Upper lobe of left lung (tissue), 6 donors: ENCODE results near the gene FKBP9. TPM values are rescaled to one million over a fixed set of nuclear protein-coding genes. Genes with fewer than 3 reads are reported as not detected.

Experiments
- ATAC-seq, 2 donors: fragments of 200-7000 bp; cut with Tn5 transposase; one replicate each; pipeline ENCODE4 v1.9.1; 2022; ENCODE audit warnings: mild to moderate bottlenecking in 2 of 2, moderate library complexity in 2 of 2; ENCODE audit not compliant: low FRiP score in 2 of 2
- DNase-seq, 2 donors: peaks; one replicate each; pipeline ENCODE4 v3.0.0-alpha.2; 2019 to 2020
- H3K27ac ChIP-seq, 4 donors: fragments of 200-600 bp; sonication (generic); one replicate each; pipeline ENCODE4 v1.5.1; 2016 to 2019
- H3K27me3 ChIP-seq, 4 donors: fragments of 200-600 bp; sonication (generic); one replicate each; pipeline ENCODE4 v1.5.1; 2017 to 2019
- H3K36me3 ChIP-seq, 4 donors: fragments of 200-600 bp; sonication (generic); one replicate each; pipeline ENCODE4 v1.5.1; 2016 to 2019
- H3K4me1 ChIP-seq, 4 donors: fragments of 200-600 bp; sonication (generic); one replicate each; pipeline ENCODE4 v1.5.1; 2018 to 2019
- H3K4me3 ChIP-seq, 4 donors: fragments of 200-600 bp; sonication (generic); one replicate each; pipeline ENCODE4 v1.5.1; 2017 to 2019; ENCODE audit warnings: mild to moderate bottlenecking in 2 of 4, moderate library complexity in 1 of 4
- H3K9me3 ChIP-seq, 4 donors: fragments of 200-600 bp; sonication (generic); one replicate each; pipeline ENCODE4 v1.5.1; 2018 to 2019
- CTCF ChIP-seq, 6 experiments: fragments of 450-650 bp in 4 of 6; fragments of 200-600 bp in 2 of 6; sonication (generic) in 2 of 6; IDR thresholded peaks; one replicate each; pipeline ENCODE4 v1.5.1; 2016 to 2019; ENCODE audit warnings: antibody characterized with exemption in 6 of 6
- EP300 ChIP-seq, 4 donors: sonication (generic); formaldehyde crosslinking; IDR thresholded peaks; one replicate each; pipeline ENCODE4 v1.5.1; 2017; ENCODE audit warnings: antibody characterized with exemption in 4 of 4, control low read depth in 2 of 4
- POLR2A ChIP-seq, 4 donors: fragments of 450-650 bp; IDR thresholded peaks; one replicate each; pipeline ENCODE4 v1.5.1; 2016 to 2017; ENCODE audit warnings: antibody characterized with exemption in 4 of 4, mild to moderate bottlenecking in 2 of 4
- POLR2AphosphoS5 ChIP-seq, 2 donors: sonication (generic); formaldehyde crosslinking; IDR thresholded peaks; one replicate each; pipeline ENCODE4 v1.5.1; 2017; ENCODE audit warnings: antibody characterized with exemption in 2 of 2
- WGBS, 2 donors: methylation state at CpG; one replicate each; pipeline ENCODE4 v1.1.5; 2017 to 2018; 5-methylcytosine and 5-hydroxymethylcytosine counted together
- total RNA-seq, 6 donors: library from RNA; depleted of rRNA in 4 of 6; stranded (reverse); fragments of >200 nt in 4 of 6; gene quantifications; one replicate each; pipeline versions ENCODE4 v1.1.0 to v1.2.1, GENCODE V29; 2016 to 2021
- donor health status: DM: no; HTN: no; CAD: no; lungs with moderate emphysema.
- donor health status: DM: no; HTN: yes; CAD: no; lungs with severe emphysema.

Gene FKBP9
- total RNA-seq, 6 donors from 2014 or later: 117 to 262 (median 136) TPM

GRCh38 chr7:32921896-32922295 lies 35.3 kb upstream of the FKBP9 start:
- no peak overlapping the region for H3K4me3 ChIP-seq
- TF ChIP-seq POLR2AphosphoS5 (IDR thresholded peaks at IDR 0.05) (no peak), CTCF (IDR thresholded peaks at IDR 0.05) (no peak)
- H3K27me3 ChIP-seq: no peaks in the 10 kb centered on the region
- no peaks in the 10 kb centered on the region for H3K9me3 ChIP-seq
- H3K36me3 ChIP-seq: peaks cover 0 to 59% (median 16%) of the 10 kb centered on the region in 4 donors
- WGBS, 2 donors: 50 to 75% methylated on average over 2 of the region's 2 CpGs
- no peak for DNase-seq
- peak in 1 of 2 donors; percentile 67 for ATAC-seq
- no peak overlapping the region for H3K27ac ChIP-seq
- no peaks in the 10 kb centered on the region for H3K4me1 ChIP-seq

DNA sequence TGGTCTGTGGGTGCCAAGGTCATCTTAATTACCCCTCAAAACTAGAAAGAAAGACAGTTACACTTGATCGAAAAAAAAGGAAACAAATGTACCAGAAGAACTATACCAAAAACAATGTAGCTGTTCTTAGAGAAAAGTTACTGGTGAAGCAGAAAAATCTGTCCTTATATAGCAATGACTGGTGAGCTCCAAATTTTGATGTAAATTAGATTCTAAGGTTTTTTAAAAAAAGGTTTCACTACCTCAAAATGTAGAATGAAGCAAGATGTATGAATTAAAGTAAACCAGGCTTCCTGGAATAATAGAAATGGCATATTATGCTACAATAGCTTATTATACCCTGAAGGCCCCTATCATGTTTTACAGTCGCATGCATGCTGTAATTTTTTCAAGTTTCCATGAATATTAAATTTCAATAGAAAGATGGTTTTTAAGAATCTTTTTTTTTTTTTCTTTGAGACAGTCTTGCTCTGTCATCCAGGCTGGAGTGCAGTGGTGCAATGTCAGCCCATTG lies 28.4 kb upstream of the FKBP9 start:
- H3K4me3 ChIP-seq: no peak overlapping the region
- no peak for DNase-seq
- no peaks in the 10 kb centered on the region for H3K4me1 ChIP-seq
- no peaks in the 10 kb centered on the region for H3K27me3 ChIP-seq
- WGBS, 2 donors: 86 to 99% methylated on average over 2 of the region's 2 CpGs
- H3K36me3 ChIP-seq: peaks cover 0 to 60% (median 21%) of the 10 kb centered on the region in 4 donors
- no peak for ATAC-seq
- no peak overlapping the region for H3K27ac ChIP-seq
- H3K9me3 ChIP-seq: no peaks in the 10 kb centered on the region
- no peak for TF ChIP-seq EP300 (IDR thresholded peaks at IDR 0.05)
- TF ChIP-seq CTCF (IDR thresholded peaks at IDR 0.05): no peak
- no peak for TF ChIP-seq POLR2AphosphoS5 (IDR thresholded peaks at IDR 0.05)
- no peak for TF ChIP-seq POLR2A (IDR thresholded peaks at IDR 0.05)

- Histone ChIP-seq H3K9me3 (no peaks in the 10 kb centered on the region), H3K36me3 (peaks cover 0 to 58% (median 19%) of the 10 kb centered on the region in 4 donors), H3K27me3 (no peaks in the 10 kb centered on the region), H3K4me1 (no peaks in the 10 kb centered on the region), H3K27ac (no peak overlapping the region), H3K4me3 (no peak overlapping the region)
- DNase-seq (peak in 1 of 2 donors; percentile 27), ATAC-seq (no peak)
- TF ChIP-seq EP300 (IDR thresholded peaks at IDR 0.05): no peak
- TF ChIP-seq CTCF (IDR thresholded peaks at IDR 0.05): no peak
- TF ChIP-seq POLR2A (IDR thresholded peaks at IDR 0.05): no peak
- TF ChIP-seq POLR2AphosphoS5 (IDR thresholded peaks at IDR 0.05): no peak
- 84 to 94% methylated on average over 7 to 13 of the region's 13 CpGs for WGBS, 2 donors
Measured at GRCh38 chr7:32929430-32930143, 27.7 kb upstream of the FKBP9 start.

DNA sequence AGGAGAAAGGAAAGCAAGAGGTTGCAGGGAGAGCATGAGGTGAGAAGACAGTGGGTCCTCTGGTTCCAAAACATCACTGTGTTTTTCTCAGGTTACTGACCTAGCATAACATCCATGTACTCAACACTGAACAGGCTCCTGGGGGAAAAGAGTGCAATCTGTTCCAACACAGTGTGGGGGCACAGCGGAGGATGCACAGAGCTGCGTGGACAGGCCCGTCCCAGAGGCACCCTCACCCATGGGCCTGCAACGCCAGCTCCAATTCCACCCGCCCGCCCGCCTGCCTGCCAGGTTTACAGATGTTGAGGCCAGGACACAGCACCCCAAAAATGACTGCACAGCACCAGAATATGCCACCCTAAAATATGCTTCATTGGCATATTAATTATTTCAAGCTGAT lies 26.9 kb upstream of the FKBP9 start:
- TF ChIP-seq EP300 (IDR thresholded peaks at IDR 0.05) (no peak), POLR2AphosphoS5 (IDR thresholded peaks at IDR 0.05) (no peak), CTCF (IDR thresholded peaks at IDR 0.05) (no peak), POLR2A (IDR thresholded peaks at IDR 0.05) (no peak)
- H3K27me3 ChIP-seq: no peaks in the 10 kb centered on the region
- no peaks in the 10 kb centered on the region for H3K4me1 ChIP-seq
- 91 to 95% methylated on average over 4 to 7 of the region's 7 CpGs for WGBS, 2 donors
- H3K27ac ChIP-seq: no peak overlapping the region
- no peaks in the 10 kb centered on the region for H3K9me3 ChIP-seq
- H3K4me3 ChIP-seq: no peak overlapping the region
- ATAC-seq: no peak
- DNase-seq: peak in 1 of 2 donors; percentile 67
- peaks cover 0 to 58% (median 19%) of the 10 kb centered on the region in 4 donors for H3K36me3 ChIP-seq

DNA sequence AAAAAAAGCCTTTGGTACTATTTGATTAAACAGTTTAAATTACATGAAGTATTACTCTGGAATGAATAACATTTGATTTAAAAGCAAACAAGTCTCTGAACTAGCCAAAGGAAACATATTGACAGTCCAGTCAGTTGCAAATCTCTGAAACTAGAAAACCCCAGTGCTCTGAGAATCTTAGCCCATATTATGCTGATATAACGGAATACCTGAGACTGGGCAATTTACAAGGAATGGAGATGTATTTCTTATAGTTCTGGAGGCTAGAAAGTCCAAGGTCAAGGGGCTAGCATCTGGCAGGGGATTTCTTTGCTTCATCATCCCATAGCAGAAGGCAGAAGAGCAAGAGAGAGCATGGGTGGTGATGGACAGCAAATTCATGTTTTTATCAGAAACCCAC lies 21.7 kb upstream of the FKBP9 start:
- no peak overlapping the region for H3K4me3 ChIP-seq
- no peak for TF ChIP-seq POLR2A (IDR thresholded peaks at IDR 0.05)
- no peak for TF ChIP-seq POLR2AphosphoS5 (IDR thresholded peaks at IDR 0.05)
- H3K27me3 ChIP-seq: no peaks in the 10 kb centered on the region
- 91 to 100% methylated on average over 1 of the region's 1 CpG for WGBS, 2 donors
- peaks cover 0 to 31% (median 9%) of the 10 kb centered on the region in 4 donors for H3K36me3 ChIP-seq
- peaks cover 14 to 28% (median 20%) of the 10 kb centered on the region in 4 donors for H3K4me1 ChIP-seq
- no peak for DNase-seq
- ATAC-seq: no peak
- no peak overlapping the region for H3K27ac ChIP-seq
- H3K9me3 ChIP-seq: no peaks in the 10 kb centered on the region
